ENCODE results near the gene PRRG2.

The PRRG2 gene

GRCh38 chr19:49616532-49616931, 35.4 kb downstream of the PRRG2 start:
- TF ChIP-seq ZNF155 (tag by site-specific recombination; IDR thresholded peaks at IDR 0.05) (no peak), ZNF16 (tag by site-specific recombination; IDR thresholded peaks at IDR 0.05; ENCODE audit: low read depth) (no peak), ZNF488 (tag by site-specific recombination; IDR thresholded peaks at IDR 0.05) (no peak), KLF9 (tag by site-specific recombination; IDR thresholded peaks at IDR 0.05; ENCODE audit: low read depth) (no peak), ZFP3 (tag by site-specific recombination; IDR thresholded peaks at IDR 0.05; ENCODE audit: low read depth) (no peak), TRIM28 (IDR thresholded peaks at IDR 0.05; ENCODE audit: borderline replicate concordance, low read length) (no peak), ZNF335 (tag by site-specific recombination; conservative IDR thresholded peaks at IDR 0.05) (no peak), SP2 (tag by site-specific recombination; IDR thresholded peaks at IDR 0.05) (no peak), ZNF707 (tag by site-specific recombination; IDR thresholded peaks at IDR 0.05) (no peak), BCL6B (tag by site-specific recombination; IDR thresholded peaks at IDR 0.05) (no peak), ZNF404 (tag by site-specific recombination; IDR thresholded peaks at IDR 0.05) (no peak), ZNF311 (tag by site-specific recombination; IDR thresholded peaks at IDR 0.05; ENCODE audit: borderline replicate concordance) (no peak), ZNF654 (tag by site-specific recombination; IDR thresholded peaks at IDR 0.05; ENCODE audit: low read depth) (no peak), ZBTB48 (tag by site-specific recombination; IDR thresholded peaks at IDR 0.05) (no peak), OSR2 (tag by site-specific recombination; IDR thresholded peaks at IDR 0.05) (no peak), GLI4 (tag by site-specific recombination; IDR thresholded peaks at IDR 0.05) (no peak), ZNF266 (tag by site-specific recombination; IDR thresholded peaks at IDR 0.05; ENCODE audit: low read depth) (no peak)
- TF ChIP-seq, protein P1, sequence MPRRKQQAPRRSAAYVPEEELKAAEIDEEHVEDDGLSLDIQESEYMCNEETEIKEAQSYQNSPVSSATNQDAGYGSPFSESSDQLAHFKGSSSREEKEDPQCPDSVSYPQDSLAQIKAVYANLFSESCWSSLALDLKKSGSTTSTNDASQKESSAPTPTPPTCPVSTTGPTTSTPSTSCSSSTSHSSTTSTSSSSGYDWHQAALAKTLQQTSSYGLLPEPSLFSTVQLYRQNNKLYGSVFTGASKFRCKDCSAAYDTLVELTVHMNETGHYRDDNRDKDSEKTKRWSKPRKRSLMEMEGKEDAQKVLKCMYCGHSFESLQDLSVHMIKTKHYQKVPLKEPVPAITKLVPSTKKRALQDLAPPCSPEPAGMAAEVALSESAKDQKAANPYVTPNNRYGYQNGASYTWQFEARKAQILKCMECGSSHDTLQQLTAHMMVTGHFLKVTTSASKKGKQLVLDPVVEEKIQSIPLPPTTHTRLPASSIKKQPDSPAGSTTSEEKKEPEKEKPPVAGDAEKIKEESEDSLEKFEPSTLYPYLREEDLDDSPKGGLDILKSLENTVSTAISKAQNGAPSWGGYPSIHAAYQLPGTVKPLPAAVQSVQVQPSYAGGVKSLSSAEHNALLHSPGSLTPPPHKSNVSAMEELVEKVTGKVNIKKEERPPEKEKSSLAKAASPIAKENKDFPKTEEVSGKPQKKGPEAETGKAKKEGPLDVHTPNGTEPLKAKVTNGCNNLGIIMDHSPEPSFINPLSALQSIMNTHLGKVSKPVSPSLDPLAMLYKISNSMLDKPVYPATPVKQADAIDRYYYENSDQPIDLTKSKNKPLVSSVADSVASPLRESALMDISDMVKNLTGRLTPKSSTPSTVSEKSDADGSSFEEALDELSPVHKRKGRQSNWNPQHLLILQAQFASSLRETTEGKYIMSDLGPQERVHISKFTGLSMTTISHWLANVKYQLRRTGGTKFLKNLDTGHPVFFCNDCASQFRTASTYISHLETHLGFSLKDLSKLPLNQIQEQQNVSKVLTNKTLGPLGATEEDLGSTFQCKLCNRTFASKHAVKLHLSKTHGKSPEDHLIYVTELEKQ (tag by site-specific recombination; IDR thresholded peaks at IDR 0.05; ENCODE audit: borderline replicate concordance) = no peak
- TF ChIP-seq, protein P2, sequence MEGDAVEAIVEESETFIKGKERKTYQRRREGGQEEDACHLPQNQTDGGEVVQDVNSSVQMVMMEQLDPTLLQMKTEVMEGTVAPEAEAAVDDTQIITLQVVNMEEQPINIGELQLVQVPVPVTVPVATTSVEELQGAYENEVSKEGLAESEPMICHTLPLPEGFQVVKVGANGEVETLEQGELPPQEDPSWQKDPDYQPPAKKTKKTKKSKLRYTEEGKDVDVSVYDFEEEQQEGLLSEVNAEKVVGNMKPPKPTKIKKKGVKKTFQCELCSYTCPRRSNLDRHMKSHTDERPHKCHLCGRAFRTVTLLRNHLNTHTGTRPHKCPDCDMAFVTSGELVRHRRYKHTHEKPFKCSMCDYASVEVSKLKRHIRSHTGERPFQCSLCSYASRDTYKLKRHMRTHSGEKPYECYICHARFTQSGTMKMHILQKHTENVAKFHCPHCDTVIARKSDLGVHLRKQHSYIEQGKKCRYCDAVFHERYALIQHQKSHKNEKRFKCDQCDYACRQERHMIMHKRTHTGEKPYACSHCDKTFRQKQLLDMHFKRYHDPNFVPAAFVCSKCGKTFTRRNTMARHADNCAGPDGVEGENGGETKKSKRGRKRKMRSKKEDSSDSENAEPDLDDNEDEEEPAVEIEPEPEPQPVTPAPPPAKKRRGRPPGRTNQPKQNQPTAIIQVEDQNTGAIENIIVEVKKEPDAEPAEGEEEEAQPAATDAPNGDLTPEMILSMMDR (tag by site-specific recombination; IDR thresholded peaks at IDR 0.05) = no peak
- TF ChIP-seq, protein P3, sequence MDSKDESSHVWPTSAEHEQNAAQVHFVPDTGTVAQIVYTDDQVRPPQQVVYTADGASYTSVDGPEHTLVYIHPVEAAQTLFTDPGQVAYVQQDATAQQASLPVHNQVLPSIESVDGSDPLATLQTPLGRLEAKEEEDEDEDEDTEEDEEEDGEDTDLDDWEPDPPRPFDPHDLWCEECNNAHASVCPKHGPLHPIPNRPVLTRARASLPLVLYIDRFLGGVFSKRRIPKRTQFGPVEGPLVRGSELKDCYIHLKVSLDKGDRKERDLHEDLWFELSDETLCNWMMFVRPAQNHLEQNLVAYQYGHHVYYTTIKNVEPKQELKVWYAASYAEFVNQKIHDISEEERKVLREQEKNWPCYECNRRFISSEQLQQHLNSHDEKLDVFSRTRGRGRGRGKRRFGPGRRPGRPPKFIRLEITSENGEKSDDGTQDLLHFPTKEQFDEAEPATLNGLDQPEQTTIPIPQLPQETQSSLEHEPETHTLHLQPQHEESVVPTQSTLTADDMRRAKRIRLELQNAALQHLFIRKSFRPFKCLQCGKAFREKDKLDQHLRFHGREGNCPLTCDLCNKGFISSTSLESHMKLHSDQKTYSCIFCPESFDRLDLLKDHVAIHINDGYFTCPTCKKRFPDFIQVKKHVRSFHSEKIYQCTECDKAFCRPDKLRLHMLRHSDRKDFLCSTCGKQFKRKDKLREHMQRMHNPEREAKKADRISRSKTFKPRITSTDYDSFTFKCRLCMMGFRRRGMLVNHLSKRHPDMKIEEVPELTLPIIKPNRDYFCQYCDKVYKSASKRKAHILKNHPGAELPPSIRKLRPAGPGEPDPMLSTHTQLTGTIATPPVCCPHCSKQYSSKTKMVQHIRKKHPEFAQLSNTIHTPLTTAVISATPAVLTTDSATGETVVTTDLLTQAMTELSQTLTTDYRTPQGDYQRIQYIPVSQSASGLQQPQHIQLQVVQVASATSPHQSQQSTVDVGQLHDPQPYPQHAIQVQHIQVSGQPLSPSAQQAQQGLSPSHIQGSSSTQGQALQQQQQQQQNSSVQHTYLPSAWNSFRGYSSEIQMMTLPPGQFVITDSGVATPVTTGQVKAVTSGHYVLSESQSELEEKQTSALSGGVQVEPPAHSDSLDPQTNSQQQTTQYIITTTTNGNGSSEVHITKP (tag by site-specific recombination; IDR thresholded peaks at IDR 0.05) = no peak
- POLR2A ChIA-PET = interaction anchor here (0.5 to 2.1 kb wide), 2 partner anchors 23 to 24 kb away, joined by 4 to 9 read pairs; no protein-coding TSS in a partner anchor
- Histone ChIP-seq H3K4me1 (ENCODE audit: control insufficient read depth, insufficient read depth, low read length) (no peaks in the 10 kb centered on the region), H3K36me3 (ENCODE audit: control insufficient read depth in 2 of 2, insufficient read depth in 1 of 2, low read length in 2 of 2) (peaks cover 66 to 74% of the 10 kb centered on the region in 2 experiments), H3K27ac (ENCODE audit: extremely low read depth, low read depth, low read length) (no peak overlapping the region), H3K9me3 (ENCODE audit: control insufficient read depth, insufficient read depth, low read depth, low read length) (no peaks in the 10 kb centered on the region), H3K4me3 (ENCODE audit: low read depth, low read length) (no peak overlapping the region)
- CTCF ChIA-PET = interaction anchor here (1.0 kb wide), 2 partner anchors 55 to 70 kb away, joined by 3 to 4 read pairs; no protein-coding TSS in a partner anchor

All from HEK293 (cell line).